WTC11 (cell line): Measurements from ENCODE around the gene DOK5. TPM values are rescaled to one million over a fixed set of nuclear protein-coding genes. Genes with fewer than 3 reads are reported as not detected.

Experiments used
- ATAC-seq: fragments of 200-7000 bp; cut with Tn5 transposase; 2 replicates; pipeline ENCODE4 v1.10.0; 2021; ENCODE audit warnings: mild to moderate bottlenecking, moderate library complexity
- CTCF ChIA-PET: fragments of 300-600 bp; sonication (Branson Sonifier 250); formaldehyde crosslinking; loops from one replicate; lab custom pipeline; 2021; ENCODE audit warnings: antibody characterized with exemption; lab: Charles Lee
- POLR2A ChIA-PET: fragments of 350-600 bp; sonication (Branson Sonifier 250); formaldehyde crosslinking; loops from one replicate; lab custom pipeline; 2021; ENCODE audit warnings: antibody characterized with exemption; lab: Charles Lee
- DNase-seq: peaks from one replicate; pipeline ENCODE4 v3.0.0; 2021; ENCODE audit warnings: low spot score
- H3K27ac Mint-ChIP-seq: 2 replicates; pipeline ENCODE4 v1.8.0; 2021; ENCODE audit warnings: mixed read lengths
- H3K27me3 Mint-ChIP-seq: 2 replicates; pipeline ENCODE4 v1.8.0; 2021; ENCODE audit warnings: low read depth, mild to moderate bottlenecking, moderate library complexity, mixed read lengths
- H3K36me3 Mint-ChIP-seq: 2 replicates; pipeline ENCODE4 v1.8.0; 2021; ENCODE audit warnings: mixed read lengths
- H3K4me1 Mint-ChIP-seq: 2 replicates; pipeline ENCODE4 v1.8.0; 2022; ENCODE audit warnings: mixed read lengths
- H3K4me3 Mint-ChIP-seq: 2 replicates; pipeline ENCODE4 v1.8.0; 2021; ENCODE audit warnings: mild to moderate bottlenecking, moderate library complexity, mixed read lengths
- H3K9me3 Mint-ChIP-seq: 2 replicates; pipeline ENCODE4 v1.8.0; 2021; ENCODE audit warnings: mixed read lengths
- ARID4B ChIP-seq: sonication (generic); formaldehyde crosslinking; IDR thresholded peaks from 2 replicates; pipeline ENCODE4 v1.8.0; 2023; ENCODE audit warnings: missing genetic modification reagents, mild to moderate bottlenecking, borderline replicate concordance
- FOXJ3 ChIP-seq: sonication (generic); formaldehyde crosslinking; IDR thresholded peaks from 2 replicates; pipeline ENCODE4 v1.9.0; 2021; ENCODE audit warnings: missing genetic modification reagents, mild to moderate bottlenecking, borderline replicate concordance
- HMGXB4 ChIP-seq: sonication (generic); formaldehyde crosslinking; IDR thresholded peaks from 2 replicates; pipeline ENCODE4 v1.8.1; 2023; ENCODE audit warnings: mild to moderate bottlenecking, moderate library complexity, missing genetic modification reagents
- RORB ChIP-seq: fragments of 250-450 bp; sonication (Bioruptor Pico); IDR thresholded peaks from 2 replicates; pipeline ENCODE4 v1.9.0; 2021; ENCODE audit warnings: mild to moderate bottlenecking
- STAT6 ChIP-seq: sonication (generic); formaldehyde crosslinking; conservative IDR thresholded peaks from 2 replicates; pipeline ENCODE4 v1.8.1; 2023; ENCODE audit warnings: mild to moderate bottlenecking, low read depth, missing genetic modification reagents, moderate library complexity
- USF2 ChIP-seq: sonication (generic); formaldehyde crosslinking; IDR thresholded peaks from 2 replicates; pipeline ENCODE4 v1.8.1; 2023; ENCODE audit warnings: mild to moderate bottlenecking, missing genetic modification reagents, moderate library complexity
- ZNF219 ChIP-seq: sonication (generic); formaldehyde crosslinking; IDR thresholded peaks from 2 replicates; pipeline ENCODE4 v1.8.0; 2023; ENCODE audit warnings: missing genetic modification reagents, mild to moderate bottlenecking, borderline replicate concordance
- ZNF317 ChIP-seq: sonication (generic); formaldehyde crosslinking; IDR thresholded peaks from 2 replicates; pipeline ENCODE4 v1.8.1; 2023; ENCODE audit warnings: low read depth, mild to moderate bottlenecking, moderate library complexity, missing genetic modification reagents, borderline replicate concordance
- ZSCAN18 ChIP-seq: fragments of 250-450 bp; sonication (Bioruptor Pico); IDR thresholded peaks from 2 replicates; pipeline ENCODE4 v2.1.2; 2022; ENCODE audit warnings: mild to moderate bottlenecking, moderate library complexity
- total RNA-seq: library from RNA; stranded (reverse); gene quantifications from 3 replicates; pipeline ENCODE4 v1.2.3, GENCODE V29; 2021
- TF ChIP-seq, protein P1 (sequence below): sonication (generic); formaldehyde crosslinking; IDR thresholded peaks from 2 replicates; pipeline ENCODE4 v1.8.1; 2023; ENCODE audit warnings: mild to moderate bottlenecking, missing genetic modification reagents, borderline replicate concordance
- TF ChIP-seq, protein P2 (sequence below): sonication (generic); formaldehyde crosslinking; IDR thresholded peaks from 2 replicates; pipeline ENCODE4 v1.8.0; 2023; ENCODE audit warnings: missing genetic modification reagents
- TF ChIP-seq, protein P3 (sequence below): fragments of 250-450 bp; sonication (Bioruptor Pico); IDR thresholded peaks from 2 replicates; pipeline ENCODE4 v1.9.0; 2021; ENCODE audit warnings: mild to moderate bottlenecking, borderline replicate concordance
- TF ChIP-seq, protein P4 (sequence below): sonication (generic); formaldehyde crosslinking; IDR thresholded peaks from 2 replicates; pipeline ENCODE4 v1.8.1; 2022; ENCODE audit warnings: missing genetic modification reagents, borderline replicate concordance

Gene DOK5
- total RNA-seq, 1 experiment from 2014 or later: 10.1 TPM

- ChIA-PET CTCF (no interaction called here), POLR2A (no interaction called here)
- no peaks in the 10 kb centered on the region for H3K27me3 Mint-ChIP-seq
- no peak overlapping the region for H3K4me3 Mint-ChIP-seq
- H3K27ac Mint-ChIP-seq: no peak overlapping the region
- no peaks in the 10 kb centered on the region for H3K36me3 Mint-ChIP-seq
- DNase-seq (no peak), ATAC-seq (no peak)
- no peaks in the 10 kb centered on the region for H3K9me3 Mint-ChIP-seq
- peaks cover 17% of the 10 kb centered on the region for H3K4me1 Mint-ChIP-seq
- no peak for TF ChIP-seq ARID4B (CRISPR knock-in tag)
- TF ChIP-seq, protein P1, sequence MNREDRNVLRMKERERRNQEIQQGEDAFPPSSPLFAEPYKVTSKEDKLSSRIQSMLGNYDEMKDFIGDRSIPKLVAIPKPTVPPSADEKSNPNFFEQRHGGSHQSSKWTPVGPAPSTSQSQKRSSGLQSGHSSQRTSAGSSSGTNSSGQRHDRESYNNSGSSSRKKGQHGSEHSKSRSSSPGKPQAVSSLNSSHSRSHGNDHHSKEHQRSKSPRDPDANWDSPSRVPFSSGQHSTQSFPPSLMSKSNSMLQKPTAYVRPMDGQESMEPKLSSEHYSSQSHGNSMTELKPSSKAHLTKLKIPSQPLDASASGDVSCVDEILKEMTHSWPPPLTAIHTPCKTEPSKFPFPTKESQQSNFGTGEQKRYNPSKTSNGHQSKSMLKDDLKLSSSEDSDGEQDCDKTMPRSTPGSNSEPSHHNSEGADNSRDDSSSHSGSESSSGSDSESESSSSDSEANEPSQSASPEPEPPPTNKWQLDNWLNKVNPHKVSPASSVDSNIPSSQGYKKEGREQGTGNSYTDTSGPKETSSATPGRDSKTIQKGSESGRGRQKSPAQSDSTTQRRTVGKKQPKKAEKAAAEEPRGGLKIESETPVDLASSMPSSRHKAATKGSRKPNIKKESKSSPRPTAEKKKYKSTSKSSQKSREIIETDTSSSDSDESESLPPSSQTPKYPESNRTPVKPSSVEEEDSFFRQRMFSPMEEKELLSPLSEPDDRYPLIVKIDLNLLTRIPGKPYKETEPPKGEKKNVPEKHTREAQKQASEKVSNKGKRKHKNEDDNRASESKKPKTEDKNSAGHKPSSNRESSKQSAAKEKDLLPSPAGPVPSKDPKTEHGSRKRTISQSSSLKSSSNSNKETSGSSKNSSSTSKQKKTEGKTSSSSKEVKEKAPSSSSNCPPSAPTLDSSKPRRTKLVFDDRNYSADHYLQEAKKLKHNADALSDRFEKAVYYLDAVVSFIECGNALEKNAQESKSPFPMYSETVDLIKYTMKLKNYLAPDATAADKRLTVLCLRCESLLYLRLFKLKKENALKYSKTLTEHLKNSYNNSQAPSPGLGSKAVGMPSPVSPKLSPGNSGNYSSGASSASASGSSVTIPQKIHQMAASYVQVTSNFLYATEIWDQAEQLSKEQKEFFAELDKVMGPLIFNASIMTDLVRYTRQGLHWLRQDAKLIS: no peak
- no peak for TF ChIP-seq ZSCAN18
- TF ChIP-seq, protein P2, sequence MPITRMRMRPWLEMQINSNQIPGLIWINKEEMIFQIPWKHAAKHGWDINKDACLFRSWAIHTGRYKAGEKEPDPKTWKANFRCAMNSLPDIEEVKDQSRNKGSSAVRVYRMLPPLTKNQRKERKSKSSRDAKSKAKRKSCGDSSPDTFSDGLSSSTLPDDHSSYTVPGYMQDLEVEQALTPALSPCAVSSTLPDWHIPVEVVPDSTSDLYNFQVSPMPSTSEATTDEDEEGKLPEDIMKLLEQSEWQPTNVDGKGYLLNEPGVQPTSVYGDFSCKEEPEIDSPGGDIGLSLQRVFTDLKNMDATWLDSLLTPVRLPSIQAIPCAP (CRISPR knock-in tag): no peak
- no peak for TF ChIP-seq ZNF317 (CRISPR knock-in tag)
- no peak for TF ChIP-seq STAT6 (CRISPR knock-in tag)
- no peak for TF ChIP-seq RORB (CRISPR knock-in tag)
- TF ChIP-seq ZNF219: no peak
- TF ChIP-seq, protein P3, sequence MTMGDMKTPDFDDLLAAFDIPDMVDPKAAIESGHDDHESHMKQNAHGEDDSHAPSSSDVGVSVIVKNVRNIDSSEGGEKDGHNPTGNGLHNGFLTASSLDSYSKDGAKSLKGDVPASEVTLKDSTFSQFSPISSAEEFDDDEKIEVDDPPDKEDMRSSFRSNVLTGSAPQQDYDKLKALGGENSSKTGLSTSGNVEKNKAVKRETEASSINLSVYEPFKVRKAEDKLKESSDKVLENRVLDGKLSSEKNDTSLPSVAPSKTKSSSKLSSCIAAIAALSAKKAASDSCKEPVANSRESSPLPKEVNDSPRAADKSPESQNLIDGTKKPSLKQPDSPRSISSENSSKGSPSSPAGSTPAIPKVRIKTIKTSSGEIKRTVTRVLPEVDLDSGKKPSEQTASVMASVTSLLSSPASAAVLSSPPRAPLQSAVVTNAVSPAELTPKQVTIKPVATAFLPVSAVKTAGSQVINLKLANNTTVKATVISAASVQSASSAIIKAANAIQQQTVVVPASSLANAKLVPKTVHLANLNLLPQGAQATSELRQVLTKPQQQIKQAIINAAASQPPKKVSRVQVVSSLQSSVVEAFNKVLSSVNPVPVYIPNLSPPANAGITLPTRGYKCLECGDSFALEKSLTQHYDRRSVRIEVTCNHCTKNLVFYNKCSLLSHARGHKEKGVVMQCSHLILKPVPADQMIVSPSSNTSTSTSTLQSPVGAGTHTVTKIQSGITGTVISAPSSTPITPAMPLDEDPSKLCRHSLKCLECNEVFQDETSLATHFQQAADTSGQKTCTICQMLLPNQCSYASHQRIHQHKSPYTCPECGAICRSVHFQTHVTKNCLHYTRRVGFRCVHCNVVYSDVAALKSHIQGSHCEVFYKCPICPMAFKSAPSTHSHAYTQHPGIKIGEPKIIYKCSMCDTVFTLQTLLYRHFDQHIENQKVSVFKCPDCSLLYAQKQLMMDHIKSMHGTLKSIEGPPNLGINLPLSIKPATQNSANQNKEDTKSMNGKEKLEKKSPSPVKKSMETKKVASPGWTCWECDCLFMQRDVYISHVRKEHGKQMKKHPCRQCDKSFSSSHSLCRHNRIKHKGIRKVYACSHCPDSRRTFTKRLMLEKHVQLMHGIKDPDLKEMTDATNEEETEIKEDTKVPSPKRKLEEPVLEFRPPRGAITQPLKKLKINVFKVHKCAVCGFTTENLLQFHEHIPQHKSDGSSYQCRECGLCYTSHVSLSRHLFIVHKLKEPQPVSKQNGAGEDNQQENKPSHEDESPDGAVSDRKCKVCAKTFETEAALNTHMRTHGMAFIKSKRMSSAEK (CRISPR knock-in tag): no peak
- TF ChIP-seq, protein P4, sequence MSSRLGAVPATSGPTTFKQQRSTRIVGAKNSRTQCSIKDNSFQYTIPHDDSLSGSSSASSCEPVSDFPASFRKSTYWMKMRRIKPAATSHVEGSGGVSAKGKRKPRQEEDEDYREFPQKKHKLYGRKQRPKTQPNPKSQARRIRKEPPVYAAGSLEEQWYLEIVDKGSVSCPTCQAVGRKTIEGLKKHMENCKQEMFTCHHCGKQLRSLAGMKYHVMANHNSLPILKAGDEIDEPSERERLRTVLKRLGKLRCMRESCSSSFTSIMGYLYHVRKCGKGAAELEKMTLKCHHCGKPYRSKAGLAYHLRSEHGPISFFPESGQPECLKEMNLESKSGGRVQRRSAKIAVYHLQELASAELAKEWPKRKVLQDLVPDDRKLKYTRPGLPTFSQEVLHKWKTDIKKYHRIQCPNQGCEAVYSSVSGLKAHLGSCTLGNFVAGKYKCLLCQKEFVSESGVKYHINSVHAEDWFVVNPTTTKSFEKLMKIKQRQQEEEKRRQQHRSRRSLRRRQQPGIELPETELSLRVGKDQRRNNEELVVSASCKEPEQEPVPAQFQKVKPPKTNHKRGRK (CRISPR knock-in tag): no peak
- TF ChIP-seq USF2 (CRISPR knock-in tag): no peak
- TF ChIP-seq HMGXB4 (CRISPR knock-in tag): no peak
- no peak for TF ChIP-seq FOXJ3
These were observed 78.6 kb downstream of the DOK5 start for GRCh38 chr20:54554006-54554405.
